IPS-NIHi7 (cell line): ENCODE data around the gene ATF7IP.

Source experiments
- DNase-seq: peaks from one replicate; pipeline ENCODE4 v3.0.0; 2012; ENCODE audit warnings: mixed read lengths; ENCODE audit errors: extremely low spot score

Gene ATF7IP

DNA sequence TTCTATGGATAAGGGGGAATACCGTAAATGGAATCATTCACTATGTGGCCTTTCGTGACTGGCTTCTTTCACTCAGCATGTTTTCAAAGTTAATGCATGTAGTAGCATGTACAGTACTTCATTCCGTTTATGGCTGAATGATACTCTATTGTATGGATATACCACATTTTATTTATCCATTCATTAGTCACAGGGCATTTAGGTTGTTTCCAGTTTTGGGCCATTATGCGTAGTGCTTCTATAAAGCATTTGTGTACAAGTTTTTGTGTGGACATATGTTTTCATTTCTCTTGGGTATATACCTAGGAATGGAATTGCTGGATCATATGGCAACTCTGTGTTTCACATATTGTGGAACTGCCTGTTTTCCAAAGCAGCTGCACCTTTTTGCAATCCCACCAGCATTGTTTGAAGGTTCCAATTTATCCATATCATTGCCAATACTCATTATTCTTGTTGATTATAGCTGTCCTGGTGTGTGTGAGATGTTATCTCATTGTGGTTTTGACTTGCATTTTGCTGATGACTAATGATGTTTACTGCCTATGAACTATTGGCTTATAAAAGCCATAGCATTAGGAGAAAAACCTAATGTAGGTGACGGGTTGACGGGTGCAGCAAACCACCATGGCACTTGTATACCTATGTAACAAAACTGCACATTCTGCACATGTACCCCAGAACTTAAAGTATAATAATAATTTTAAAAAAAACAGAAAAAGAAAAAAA is 45.5 kb downstream of the ATF7IP start:
- DNase-seq, result no peak

DNA sequence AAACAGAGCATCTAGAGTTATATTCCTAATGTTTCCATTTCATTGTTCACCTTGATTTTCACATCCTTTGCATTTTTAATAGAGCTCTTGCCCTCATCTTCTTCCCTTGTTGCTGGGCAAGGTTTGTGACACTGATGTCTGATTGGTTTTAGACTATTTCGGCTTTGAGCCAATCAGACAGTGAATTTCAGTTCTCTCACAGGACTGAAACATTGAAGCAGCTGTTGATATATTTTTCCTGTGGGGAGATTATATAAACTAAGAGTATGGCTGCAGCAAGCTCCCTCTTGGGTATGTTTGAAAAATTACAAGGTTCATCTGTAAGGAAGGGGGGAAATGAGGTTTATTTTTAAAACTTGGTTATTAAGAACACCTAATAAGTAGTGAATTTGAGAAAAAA is 51.2 kb downstream of the ATF7IP start:
- peak; percentile 27 for DNase-seq

DNA sequence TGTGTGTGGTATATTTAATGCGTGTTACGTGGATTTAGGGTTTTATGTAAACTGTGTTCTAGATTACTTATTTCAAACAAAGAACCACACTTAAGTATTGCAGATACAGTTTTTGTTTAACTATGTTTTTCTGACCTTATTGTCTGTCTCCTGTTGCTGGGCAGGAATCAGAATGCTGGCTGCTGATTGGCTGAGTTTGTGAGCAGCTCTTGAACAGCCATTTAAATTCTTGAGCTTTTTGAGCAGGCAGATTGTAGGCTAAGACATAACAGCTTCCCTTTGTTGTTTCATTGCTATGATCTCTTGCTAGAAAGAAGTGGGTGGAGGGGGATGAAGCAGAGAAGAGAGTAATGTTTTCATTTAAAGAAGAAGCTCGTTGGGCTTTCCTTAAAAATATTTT is 52.2 kb downstream of the ATF7IP start:
- DNase-seq, result peak; percentile 80

DNA sequence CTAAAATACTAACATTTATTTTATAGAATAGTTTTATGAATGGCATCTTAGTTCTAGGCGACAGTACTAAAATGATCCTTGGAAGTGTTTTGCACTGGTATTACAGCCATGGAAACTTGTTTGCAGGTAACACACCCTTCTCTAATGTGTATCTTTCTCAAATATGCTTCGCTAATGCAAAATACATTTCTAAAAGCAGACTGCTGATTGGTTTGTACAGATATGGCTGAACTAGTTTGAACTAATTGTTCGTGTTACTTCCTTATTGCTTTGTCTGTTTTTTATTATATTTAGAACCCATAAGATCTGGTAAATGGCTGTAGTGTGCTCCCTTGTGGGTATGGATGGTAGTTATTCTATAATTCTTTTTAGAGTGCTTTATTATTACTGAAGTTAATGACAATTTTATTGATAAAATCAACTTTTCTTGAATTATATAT is 53.0 kb downstream of the ATF7IP start:
- no peak for DNase-seq

DNA sequence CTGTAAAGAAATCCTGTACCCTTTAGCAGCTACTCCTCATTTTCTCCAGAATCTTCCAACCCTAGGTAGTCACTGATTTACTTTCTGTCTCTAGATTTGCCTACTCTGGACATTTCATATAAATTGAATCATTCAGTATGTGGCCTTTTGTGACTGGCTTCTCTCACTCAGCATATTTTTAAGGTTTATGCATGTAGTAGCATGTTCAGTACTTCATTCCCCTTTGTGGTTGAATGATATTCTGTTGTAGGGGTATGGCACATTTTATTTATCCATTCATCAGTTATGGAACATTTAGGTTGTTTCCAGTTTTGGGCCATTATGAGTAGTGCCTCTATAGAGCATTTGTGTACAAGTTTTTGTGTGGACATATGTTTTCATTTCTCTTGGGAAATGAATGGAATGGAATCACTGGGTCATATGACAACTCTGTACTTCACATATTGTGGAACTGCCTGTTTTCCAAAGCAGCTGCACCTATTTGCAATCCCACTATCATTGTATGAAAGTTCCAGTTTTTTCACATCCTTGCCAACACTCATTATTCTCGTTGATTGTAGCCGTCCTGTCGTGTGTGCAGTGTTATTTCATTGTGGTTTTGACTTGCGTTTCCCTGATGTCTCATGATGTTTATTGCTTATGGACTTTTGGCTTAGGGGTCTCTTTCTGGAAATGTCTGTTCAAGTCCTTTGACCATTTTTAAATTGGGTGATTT is 57.2 kb downstream of the ATF7IP start:
- no peak for DNase-seq

DNA sequence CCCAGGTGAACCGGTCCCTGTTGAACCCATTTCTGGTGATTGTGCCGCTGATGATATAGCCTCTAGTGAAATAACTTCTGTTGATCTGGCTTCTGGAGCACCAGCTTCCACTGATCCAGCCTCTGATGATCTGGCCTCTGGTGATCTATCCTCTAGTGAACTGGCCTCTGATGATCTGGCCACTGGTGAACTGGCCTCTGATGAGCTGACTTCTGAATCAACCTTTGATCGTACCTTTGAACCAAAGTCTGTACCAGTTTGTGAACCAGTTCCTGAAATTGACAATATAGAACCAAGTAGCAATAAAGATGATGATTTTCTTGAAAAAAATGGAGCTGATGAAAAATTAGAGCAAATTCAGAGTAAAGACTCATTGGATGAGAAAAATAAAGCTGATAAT is 59.1 kb downstream of the ATF7IP start:
- DNase-seq, result no peak

DNA sequence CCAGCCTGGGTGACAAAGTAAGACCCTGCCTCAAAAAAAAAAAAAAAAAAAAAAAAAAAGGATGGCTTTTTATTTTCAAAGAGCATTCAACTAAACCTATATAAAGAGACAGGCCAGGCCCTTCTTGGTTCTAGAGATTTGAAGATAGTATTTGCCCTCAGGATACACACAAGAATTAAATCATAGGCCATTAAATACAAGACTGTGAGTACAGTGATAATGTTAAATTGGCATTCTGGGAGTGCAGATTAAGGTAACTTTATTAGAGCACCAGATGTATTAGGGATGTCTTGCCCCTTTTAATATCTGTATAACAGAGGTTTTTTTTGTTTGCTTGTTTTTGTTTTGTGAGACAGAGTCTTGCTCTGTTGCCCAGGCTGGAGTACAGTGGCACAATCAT is 61.3 kb downstream of the ATF7IP start:
- no peak for DNase-seq

DNA sequence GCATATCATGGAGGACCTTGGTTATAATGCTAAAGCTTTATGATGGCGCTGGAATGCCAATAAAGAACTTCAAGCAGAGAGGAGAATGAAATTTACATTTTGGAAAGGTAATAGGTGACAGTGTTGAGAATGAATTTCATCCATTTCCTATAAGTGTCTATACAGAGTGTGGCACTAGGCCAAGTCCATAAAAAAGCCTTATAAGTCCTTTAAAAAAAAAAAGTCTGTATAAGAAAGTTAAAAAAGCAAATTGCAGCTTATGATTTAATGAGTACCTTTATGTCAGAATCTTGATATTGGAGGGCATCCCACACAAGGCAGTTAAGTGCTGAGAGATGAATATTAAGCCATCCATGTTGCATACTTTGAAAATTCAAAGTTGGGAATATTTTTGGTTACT is 62.4 kb downstream of the ATF7IP start:
- no peak for DNase-seq

DNA sequence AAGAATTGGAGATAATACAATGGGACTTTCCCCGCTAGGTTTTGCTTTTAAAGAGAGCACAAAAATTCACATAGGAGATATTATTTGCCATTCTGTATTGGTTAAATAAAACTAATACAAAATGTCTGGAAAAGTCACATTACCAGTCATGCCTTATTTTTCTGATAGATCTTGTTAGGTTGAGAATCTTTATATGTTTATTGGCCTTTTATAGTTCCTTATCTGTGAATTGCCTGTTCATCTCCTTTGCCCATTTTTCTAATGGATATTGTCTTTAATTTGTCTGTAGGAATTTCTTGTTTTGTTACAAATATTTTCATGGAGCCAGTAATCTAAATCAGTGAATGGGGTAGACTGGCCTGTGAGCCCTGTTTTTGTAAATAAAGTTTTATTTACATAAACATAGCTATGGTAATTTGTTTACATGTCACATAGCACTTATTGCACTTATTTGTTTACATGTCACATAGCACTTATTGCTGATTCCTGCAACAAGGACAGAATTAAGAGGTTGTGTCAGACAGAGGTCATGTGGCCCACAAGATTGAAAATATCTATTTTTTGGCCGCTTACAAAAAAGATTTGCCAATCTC is 65.0 kb downstream of the ATF7IP start:
- DNase-seq, result no peak

DNA sequence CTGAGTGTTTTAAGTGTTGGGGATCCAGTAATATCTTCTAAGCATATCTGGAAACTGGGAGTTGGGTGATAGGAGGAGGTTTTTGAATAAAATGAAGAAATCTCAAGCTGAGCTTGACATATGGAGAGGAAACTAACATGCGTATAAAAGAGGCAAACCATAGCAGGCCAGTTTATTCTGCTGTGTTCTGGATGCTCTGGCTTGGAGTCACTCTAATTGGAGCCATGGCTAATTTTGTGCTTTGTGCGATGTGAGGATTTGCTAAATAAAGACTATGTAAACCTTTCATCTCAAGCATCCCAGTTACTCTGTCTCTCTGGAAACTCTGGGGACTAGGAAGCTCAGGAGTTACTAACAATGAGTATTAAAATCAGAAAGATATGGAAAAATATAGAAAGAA is 66.5 kb downstream of the ATF7IP start:
- no peak for DNase-seq

DNA sequence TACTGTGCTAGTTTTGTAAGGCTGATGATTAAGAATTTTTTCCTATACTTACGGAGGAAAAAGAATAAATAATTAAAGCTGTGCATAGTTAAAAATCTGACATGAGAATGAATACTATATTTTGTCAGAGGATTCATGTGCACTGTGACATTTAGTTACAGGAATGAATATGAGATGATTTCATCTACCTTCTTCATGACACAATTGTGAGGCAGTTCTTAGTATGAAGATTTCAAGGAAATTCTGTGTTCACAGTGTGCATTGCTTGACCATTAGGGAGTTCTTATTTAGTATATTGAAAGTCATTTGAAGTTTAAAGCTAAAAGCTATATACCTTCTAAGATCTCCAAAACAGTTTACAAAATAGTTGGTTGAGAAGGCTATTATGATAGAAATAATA is 70.1 kb downstream of the ATF7IP start:
- DNase-seq, result no peak

DNA sequence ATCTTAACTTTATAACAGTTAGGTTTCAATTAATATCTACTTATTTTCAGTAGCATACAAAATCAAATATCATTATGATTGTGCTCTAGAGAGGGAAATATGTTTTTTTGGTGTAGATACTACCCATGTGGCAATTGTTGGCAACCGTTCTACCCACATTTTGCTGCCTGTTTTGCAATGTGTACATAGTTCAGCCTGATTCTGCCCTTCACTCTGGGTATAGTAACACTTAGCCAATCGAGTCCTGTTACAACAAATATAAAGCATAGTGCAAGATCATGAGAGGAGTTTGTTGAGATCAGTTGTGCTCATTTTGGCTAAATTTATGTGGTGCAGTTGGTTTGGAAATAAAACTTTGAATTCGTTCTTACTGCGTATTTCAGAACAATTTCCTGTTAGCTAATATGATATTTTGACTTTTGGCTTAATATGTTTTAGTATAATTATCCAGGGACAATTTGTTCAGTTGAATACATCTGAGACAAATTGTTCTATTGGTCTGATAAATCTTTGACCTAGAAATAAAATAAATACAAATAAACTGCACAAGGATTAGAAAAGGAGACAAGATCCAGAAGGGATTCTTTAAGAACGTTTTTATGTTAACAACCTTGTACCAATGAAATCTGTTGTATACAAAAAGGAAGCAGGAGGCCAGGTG is 76.9 kb downstream of the ATF7IP start:
- no peak for DNase-seq

DNA sequence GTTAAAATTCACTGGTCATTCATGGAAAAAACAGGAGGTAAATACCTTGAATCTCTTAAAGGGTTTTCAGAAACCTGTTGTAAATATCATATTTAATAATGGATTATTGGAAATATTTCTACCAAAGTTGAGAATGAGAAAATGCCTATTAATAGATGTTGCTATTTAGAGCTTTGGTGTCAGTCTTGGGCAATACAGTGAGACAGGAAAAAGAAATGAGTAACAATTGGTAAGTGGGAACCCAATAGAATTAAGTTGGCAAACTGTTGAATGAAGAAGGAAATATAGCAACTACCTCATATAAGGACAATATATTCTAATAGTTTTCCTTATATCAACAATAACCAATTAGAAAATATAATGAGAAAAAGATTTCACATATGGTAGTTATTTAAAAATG is 78.0 kb downstream of the ATF7IP start:
- DNase-seq, result no peak

DNA sequence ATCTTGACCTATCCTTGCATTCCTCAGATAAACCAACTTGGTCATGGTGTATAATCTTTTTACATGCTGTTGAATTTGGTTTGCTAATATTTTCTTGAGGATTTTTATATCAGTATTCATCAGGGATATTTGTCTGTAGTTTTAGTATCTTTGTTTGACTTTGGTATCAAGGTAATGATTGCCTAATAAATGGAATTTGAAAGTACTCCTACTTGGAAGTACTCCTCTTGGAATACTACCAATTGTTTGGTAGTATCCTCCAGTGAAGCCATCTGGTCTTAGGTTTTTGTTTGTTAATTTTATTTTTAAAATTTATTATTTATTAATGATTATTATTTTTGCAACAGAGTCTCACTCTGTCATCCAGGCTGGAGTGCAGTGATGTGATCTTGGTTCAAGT is 85.0 kb downstream of the ATF7IP start:
- DNase-seq, result no peak

DNA sequence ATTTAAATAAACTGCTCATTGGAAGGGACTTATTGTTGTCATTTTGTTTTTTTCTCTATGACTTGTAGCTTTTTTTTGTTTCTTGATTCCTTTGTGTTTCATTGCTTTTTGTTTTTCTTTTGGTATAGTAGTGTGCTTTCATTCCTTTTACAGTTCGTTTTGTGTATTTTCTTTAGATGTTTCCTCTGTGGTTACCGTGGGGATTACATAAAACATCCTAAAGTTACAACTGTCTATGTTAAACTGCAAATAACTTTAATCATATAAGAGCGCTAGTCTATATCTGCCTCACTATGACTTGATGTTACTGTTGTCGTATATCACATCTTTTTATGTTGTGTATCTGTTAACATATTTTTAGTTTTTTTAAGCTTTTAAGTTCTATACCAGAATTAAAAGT is 86.9 kb downstream of the ATF7IP start:
- DNase-seq, result no peak

DNA sequence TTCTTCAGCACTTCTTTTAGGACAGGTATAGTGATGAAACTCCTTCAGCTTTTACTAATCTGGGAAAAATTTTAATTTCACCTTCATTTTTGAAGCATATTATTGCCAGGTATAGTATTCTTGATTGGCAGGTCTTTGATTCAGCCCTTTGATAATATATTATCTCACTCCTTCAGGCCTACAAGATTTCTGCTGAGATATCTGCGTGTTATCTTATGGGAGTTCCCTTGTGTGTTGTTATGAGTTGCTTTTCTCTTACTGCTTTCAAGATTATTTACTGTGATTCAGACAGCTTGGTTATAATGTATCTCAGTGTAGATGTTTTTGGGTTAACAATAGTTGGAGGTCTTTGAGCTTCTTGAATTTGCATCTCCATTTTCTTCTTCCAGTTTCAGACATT is 87.4 kb downstream of the ATF7IP start:
- DNase-seq, result no peak

DNA sequence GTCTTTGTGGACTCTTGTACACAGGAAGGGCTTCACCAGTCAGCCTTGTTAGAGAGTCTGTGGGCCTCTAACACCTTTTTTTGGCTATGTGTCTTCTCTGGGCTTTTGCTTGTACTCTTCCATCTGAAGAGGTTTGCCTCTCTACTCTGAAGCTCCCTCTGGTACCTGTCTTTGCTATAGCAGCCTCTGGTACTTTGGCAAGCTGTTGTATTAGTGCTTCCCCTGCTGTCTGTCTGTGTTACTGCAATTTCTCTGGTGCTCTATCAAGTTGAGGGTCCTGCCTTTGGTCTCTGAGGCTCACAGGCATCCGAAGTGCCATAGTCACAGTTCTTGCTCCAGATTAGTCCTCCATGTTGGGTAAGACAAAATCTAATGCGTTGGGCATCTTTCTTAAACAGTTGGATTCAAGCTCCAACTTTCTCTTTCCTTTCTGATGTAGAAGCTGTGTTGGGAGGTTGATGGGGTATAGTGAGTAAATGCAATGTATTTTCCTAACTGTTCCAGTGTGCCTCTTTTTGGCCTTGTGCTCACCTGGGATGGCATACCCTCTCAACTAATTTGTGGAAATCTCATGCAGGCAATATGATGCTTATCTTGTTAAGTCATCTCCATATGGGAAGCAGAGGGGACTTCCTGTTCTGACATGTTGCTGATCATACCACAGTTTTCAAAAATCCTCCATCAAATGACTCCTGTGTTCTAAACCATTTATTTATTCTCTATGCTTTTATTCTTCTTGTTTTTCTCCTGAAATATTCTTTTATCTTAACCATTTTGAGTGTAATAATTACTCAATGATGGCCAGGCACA is 88.8 kb downstream of the ATF7IP start:
- DNase-seq, result peak; percentile 88

DNA sequence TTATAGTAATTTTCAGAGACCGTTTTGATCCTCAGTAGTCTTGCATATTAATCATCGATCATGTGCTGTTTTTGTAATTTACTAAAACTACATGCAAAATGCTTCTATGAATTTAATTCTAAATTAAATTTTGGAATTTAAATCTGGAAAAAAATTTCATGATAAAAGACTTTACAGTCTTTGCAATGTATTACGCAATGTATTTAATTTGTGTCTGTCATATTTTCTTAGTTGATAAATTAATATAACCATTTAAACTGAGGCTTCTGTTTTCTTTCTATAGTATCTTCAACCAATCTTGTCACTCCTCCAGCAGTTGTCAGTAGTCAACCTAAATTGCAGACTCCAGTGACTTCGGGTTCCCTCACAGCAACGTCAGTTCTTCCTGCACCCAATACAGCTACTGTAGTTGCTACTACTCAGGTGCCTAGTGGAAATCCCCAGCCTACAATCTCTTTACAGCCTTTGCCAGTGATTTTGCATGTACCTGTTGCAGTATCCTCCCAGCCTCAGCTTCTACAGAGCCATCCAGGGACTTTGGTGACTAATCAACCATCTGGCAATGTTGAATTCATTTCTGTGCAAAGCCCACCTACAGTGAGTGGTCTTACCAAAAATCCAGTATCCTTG is 94.8 kb downstream of the ATF7IP start:
- DNase-seq, result no peak

DNA sequence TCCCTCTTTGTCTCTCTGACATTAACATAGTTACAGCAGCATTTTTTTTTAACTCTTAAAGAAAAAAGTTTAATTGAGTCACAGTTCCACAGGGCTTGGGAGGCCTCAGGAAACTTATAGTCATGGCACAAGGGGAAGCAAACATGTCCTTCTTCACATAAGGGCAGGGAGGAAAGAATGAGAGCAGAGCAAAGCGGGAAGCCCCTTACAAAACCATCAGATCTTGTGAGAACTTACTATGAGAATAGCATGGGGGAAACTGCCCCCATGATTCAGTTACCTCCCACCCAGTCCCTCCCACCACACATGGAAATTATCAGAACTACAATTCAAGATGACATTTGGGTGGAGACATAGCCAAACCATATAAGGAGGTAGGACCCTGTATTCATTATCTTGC is 106.0 kb downstream of the ATF7IP start:
- no peak for DNase-seq

DNA sequence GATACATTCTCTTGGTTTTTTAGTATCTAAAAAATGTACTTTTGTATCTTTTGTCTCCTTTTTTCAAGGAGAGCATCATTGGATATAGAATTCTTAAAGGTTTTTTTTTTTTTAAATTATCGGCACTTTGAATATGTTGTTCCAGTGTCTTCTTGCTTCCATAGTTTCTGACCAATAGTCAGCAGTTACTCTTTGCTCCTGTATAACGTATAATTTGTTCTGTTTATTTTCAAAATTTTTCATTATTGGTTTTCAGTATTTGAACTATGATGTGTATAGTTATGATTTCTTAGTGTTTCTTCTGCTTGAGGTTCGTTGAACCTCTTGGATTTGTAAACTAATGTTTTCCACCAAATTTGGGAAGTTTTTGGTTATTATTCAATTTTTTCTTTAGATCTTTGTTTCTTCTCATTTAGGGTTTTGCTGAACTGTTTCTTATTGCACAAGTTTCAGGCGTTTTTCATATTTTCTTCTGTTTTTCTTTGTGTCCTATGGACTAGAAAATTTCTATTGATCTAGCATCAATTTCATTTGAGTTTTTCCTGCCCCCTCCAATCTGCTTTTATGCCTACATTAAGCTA is 108.3 kb downstream of the ATF7IP start:
- DNase-seq, result no peak

DNA sequence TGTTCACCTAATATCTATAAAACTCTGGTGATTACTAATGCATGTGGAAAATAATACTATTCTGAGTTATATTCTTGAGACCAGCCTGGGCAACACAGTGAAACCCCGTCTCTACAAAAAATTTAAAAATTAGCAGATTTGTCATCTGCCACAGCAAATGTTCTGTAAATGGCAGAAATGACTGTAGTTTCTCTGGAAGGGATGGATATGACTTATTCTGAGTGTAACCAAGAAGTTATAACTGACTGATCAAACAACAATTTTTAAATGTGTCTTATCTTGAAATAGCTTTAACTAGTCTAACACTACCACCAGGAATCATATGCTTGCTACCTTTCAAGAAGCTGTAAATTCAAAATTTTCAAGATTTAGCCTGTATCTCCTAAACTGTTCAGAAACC is 113.5 kb downstream of the ATF7IP start:
- no peak for DNase-seq
